Hepatocyte (in vitro differentiated cells): ENCODE results near the gene BRAP.
"Not testable (repeated sequence)": the region's sequence is repeated elsewhere in the genome, so short reads cannot be mapped to it uniquely, and the experiment has no call there.

Experiments
- CTCF ChIP-seq: fragments of 200-600 bp; sonication (generic); IDR thresholded peaks from 2 replicates; pipeline ENCODE4 v1.5.1; 2016; ENCODE audit warnings: antibody characterized with exemption, mild to moderate bottlenecking; ENCODE audit not compliant: poor library complexity
- EZH2phosphoT487 ChIP-seq: fragments of 200-600 bp; sonication (generic); IDR thresholded peaks from one replicate; pipeline ENCODE4 v1.6.1; 2018; ENCODE audit warnings: antibody characterized with exemption, mild to moderate bottlenecking, low read depth, moderate library complexity; ENCODE audit not compliant: unreplicated experiment, severe bottlenecking

- TF ChIP-seq CTCF, EZH2phosphoT487: not testable (repeated sequence)
These were observed 84.8 kb downstream of the BRAP start for GRCh38 chr12:111600986-111601385.
